Muscle layer of duodenum (tissue), 2 donors: ENCODE results near the gene ADAMTS17.

Experiments used
- H3K27ac ChIP-seq: one replicate; pipeline ENCODE4 v1.7.0; 2013; ENCODE audit warnings: mild to moderate bottlenecking, low read length
- H3K27me3 ChIP-seq: one replicate; pipeline ENCODE4 v1.7.0; 2013; ENCODE audit warnings: low read depth, mild to moderate bottlenecking, control low read depth, low read length
- H3K36me3 ChIP-seq, 2 donors: one replicate each; pipeline ENCODE4 v1.7.0; 2013; ENCODE audit warnings: low read length in 2 of 2, control low read depth in 1 of 2, mild to moderate bottlenecking in 1 of 2; ENCODE audit not compliant: insufficient read depth in 2 of 2, control insufficient read depth in 1 of 2
- H3K4me1 ChIP-seq, 2 donors: one replicate each; pipeline ENCODE4 v1.7.0; 2013; ENCODE audit warnings: low read length in 2 of 2, mild to moderate bottlenecking in 2 of 2, control low read depth in 1 of 2, moderate library complexity in 1 of 2; ENCODE audit not compliant: insufficient read depth in 2 of 2, control insufficient read depth in 1 of 2
- H3K4me3 ChIP-seq, 2 donors: one replicate each; pipeline ENCODE4 v1.7.0; 2013; ENCODE audit warnings: low read length in 2 of 2, low read depth in 1 of 2, mild to moderate bottlenecking in 1 of 2
- H3K9me3 ChIP-seq, 2 donors: one replicate each; pipeline ENCODE4 v1.7.0; 2013; ENCODE audit warnings: low read length in 2 of 2, control low read depth in 1 of 2, mild to moderate bottlenecking in 1 of 2; ENCODE audit not compliant: control insufficient read depth in 1 of 2
- donor health status: healthy.

Gene ADAMTS17

DNA sequence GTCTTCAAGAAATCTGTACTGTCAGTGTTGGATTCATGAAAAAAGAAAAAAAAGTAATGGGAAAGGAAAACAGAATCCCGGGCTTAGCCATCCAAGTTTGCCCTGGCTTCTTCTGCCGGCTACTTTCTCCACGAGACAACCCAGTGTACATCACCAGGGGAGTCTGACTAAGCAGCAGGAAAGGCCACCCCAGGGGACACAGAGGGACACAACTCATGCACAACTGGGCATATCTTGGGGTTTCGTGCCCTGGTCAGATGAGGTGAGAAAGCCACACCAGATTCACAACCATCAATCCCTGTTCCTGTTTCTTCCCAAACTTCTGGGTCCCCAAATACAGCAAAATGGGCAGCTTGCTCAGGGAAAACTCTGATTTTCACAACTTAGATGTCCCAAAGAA is 33.2 kb downstream of the ADAMTS17 start:
- no peaks in the 10 kb centered on the region for H3K27me3 ChIP-seq
- peak overlapping the region; percentile 41 for H3K27ac ChIP-seq
- H3K4me3 ChIP-seq: peak overlapping the region in 1 of 2 donors; percentile 13
- H3K36me3 ChIP-seq: no peaks in the 10 kb centered on the region
- peaks cover 0 to 33% of the 10 kb centered on the region in 2 donors for H3K4me1 ChIP-seq
- H3K9me3 ChIP-seq: peaks cover 0 to 8% of the 10 kb centered on the region in 2 donors

- Histone ChIP-seq H3K4me3 (peak overlapping the region in 1 of 2 donors; percentile 13), H3K27me3 (no peaks in the 10 kb centered on the region), H3K36me3 (no peaks in the 10 kb centered on the region), H3K4me1 (peaks cover 0 to 33% of the 10 kb centered on the region in 2 donors), H3K9me3 (peaks cover 0 to 8% of the 10 kb centered on the region in 2 donors), H3K27ac (peak overlapping the region; percentile 41)
These were observed 33.6 kb downstream of the ADAMTS17 start for GRCh38 chr15:100308213-100308600.

DNA sequence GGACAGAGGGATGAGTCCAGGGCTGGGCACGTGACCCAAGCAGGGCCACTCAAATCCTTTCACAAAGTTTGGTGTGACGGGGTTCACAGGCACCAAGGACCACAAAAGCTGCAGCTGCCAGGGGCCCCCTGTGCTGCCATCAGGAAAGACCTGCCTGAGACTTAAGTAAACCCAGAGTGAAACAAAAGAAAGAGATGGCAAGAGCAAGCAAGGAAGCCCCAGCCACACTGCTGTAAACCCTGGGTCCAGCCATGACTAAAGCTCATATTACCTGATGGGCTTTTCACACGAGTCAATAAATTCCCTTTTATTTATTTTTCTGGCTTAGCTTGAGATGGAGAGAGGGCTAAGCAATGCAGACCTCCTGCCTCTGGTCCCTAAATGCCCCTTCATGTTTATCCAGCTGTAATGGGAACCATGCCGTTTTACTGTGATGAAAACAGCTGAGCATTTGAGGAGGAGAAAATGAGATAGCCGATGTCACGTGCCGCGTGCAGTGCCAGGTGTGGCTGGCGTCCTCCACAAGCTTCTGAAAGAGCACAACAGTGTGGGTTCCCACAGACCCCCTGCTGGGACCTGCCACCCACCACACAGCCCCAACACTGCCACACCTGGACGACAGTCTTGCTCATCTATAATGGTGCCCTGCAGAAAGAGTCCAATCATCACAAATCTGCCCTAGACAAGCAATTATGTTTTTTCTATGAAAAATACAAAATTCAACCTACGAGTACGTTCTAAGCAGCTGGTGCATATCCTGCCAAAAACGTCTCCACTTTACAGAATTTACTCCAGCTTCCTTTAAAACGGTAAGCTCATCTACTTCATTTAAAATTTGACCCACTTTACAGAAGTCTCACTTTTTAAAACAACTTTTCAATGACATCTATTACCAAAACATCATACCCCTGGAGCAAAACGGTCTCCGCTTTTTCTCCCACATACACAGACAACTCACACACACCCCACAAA is 34.2 kb downstream of the ADAMTS17 start:
- Histone ChIP-seq H3K4me3 (no peak overlapping the region), H3K27ac (peak overlapping the region; percentile 41), H3K9me3 (peaks cover 0 to 7% of the 10 kb centered on the region in 2 donors), H3K27me3 (no peaks in the 10 kb centered on the region), H3K4me1 (peaks cover 0 to 33% of the 10 kb centered on the region in 2 donors), H3K36me3 (no peaks in the 10 kb centered on the region)

GRCh38 chr15:100306098-100306497 is 35.7 kb downstream of the ADAMTS17 start:
- Histone ChIP-seq H3K4me1 (peaks cover 0 to 25% of the 10 kb centered on the region in 2 donors), H3K27me3 (no peaks in the 10 kb centered on the region), H3K36me3 (no peaks in the 10 kb centered on the region)

DNA sequence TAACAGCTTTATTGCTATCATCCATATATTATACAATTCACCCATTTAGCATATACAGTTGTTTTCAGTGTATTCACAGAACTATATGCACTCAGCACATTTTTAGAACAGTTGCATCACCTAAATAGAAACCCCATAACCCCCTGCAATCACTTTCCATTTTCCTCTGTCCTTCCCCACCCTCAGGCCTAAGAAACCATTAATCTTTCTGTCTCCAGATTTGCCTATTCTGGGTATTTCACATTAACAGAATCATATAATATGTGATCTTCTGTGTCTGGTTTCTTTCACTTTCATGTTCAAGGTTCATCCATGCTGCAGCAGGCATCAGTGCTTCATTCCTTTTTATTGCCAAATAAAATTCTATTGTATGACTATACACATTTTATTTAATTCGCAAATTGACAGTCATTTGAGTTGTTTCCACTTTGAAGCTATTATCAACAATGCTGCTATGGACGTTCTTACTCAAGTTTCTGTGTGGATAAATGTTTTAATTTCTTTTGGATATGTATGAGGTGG is 39.8 kb downstream of the ADAMTS17 start:
- no peak overlapping the region for H3K27ac ChIP-seq

More at GRCh38 chr15:100306098-100306497, 35.7 kb downstream of the ADAMTS17 start:
- Histone ChIP-seq H3K9me3 (no peaks in the 10 kb centered on the region), H3K4me3 (no peak overlapping the region), H3K27ac (no peak overlapping the region)

GRCh38 chr15:100298257-100298656 is 43.5 kb downstream of the ADAMTS17 start:
- Histone ChIP-seq H3K4me1 (no peaks in the 10 kb centered on the region), H3K4me3 (no peak overlapping the region), H3K9me3 (peaks cover 4 to 17% of the 10 kb centered on the region in 2 donors), H3K36me3 (peaks cover 0 to 5% of the 10 kb centered on the region in 2 donors), H3K27me3 (no peaks in the 10 kb centered on the region), H3K27ac (no peak overlapping the region)

More for the DNA sequence above, 39.8 kb downstream of the ADAMTS17 start:
- no peaks in the 10 kb centered on the region for H3K27me3 ChIP-seq
- no peaks in the 10 kb centered on the region for H3K36me3 ChIP-seq
- H3K4me3 ChIP-seq: no peak overlapping the region
- no peaks in the 10 kb centered on the region for H3K4me1 ChIP-seq
- H3K9me3 ChIP-seq: peaks cover 4 to 13% of the 10 kb centered on the region in 2 donors

- H3K9me3 ChIP-seq: peaks cover 4 to 17% of the 10 kb centered on the region in 2 donors
- H3K27me3 ChIP-seq: no peaks in the 10 kb centered on the region
- peaks cover 0 to 5% of the 10 kb centered on the region in 2 donors for H3K36me3 ChIP-seq
- H3K4me3 ChIP-seq: no peak overlapping the region
- no peaks in the 10 kb centered on the region for H3K4me1 ChIP-seq
- H3K27ac ChIP-seq: no peak overlapping the region
These were observed 44.0 kb downstream of the ADAMTS17 start for GRCh38 chr15:100297812-100298211.

DNA sequence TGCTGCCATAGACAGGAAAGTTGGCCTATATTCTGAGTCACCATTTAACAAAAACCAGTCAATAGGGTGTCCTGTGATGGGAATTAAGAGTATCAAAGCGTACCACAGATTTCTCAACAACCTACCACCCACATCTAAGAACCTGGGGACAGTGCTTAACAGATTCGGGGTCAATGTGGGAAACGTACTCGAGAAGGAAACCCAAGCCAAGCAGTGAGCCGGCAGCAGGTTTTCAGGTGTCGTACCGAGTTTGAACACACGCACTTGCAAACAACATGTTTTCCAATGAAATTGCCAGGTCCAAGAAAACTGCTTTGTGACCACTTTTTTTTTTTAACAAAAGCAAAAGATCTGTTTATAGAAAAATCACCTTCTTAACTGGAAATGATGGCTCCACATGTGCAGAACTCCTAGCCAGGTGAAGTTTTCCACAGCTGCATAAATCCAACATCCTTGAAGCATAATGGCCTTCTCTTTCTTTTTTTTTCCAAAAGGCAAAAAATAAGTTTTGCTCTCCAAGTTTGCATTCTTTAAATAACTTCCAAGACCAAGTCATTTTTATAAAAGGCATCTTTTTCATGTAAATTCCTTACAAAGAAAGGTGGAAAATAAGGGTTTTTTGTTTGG is 45.7 kb downstream of the ADAMTS17 start:
- H3K27ac ChIP-seq: no peak overlapping the region
- H3K4me1 ChIP-seq: no peaks in the 10 kb centered on the region
- H3K9me3 ChIP-seq: peaks cover 4 to 17% of the 10 kb centered on the region in 2 donors
- H3K4me3 ChIP-seq: no peak overlapping the region
- H3K36me3 ChIP-seq: peaks cover 0 to 5% of the 10 kb centered on the region in 2 donors
- H3K27me3 ChIP-seq: no peaks in the 10 kb centered on the region

DNA sequence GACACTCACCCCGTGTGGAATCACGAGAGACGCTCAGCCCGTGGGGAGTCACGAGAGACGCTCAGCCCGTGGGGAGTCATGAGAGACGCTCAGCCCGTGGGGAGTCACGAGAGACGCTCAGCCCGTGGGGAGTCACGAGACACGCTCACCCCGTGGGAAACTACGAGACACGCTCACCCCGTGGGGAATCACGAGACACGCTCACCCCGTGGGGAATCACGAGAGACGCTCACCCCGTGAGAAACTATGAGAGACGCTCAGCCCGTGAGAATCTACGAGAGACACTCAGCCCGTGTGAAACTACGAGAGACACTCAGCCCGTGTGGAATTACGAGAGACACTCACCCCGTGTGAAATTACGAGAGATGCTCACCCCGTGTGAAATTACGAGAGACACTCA is 49.8 kb downstream of the ADAMTS17 start:
- H3K27ac ChIP-seq: no peak overlapping the region
- H3K9me3 ChIP-seq: peaks cover 0 to 4% of the 10 kb centered on the region in 2 donors
- no peaks in the 10 kb centered on the region for H3K4me1 ChIP-seq
- H3K4me3 ChIP-seq: no peak overlapping the region
- peaks cover 0 to 5% of the 10 kb centered on the region in 2 donors for H3K36me3 ChIP-seq
- no peaks in the 10 kb centered on the region for H3K27me3 ChIP-seq

DNA sequence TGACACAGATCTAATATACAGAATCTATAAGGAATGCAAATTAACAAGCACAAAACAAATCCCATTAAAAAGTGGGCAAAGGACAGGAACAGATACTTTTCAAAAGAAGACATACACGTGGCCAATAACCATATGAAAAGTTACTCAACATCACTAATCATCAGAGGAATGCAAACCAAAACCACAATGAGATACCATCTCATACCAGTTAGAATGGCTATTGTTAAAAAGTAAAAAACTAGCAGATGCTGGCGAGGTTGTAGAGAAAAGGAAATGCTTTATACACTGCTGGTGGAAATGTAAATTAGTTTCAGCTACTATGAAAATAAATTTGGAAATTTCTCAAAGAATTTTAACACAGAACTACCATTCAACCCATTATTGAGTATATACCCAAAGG is 50.7 kb downstream of the ADAMTS17 start:
- Histone ChIP-seq H3K36me3 (peaks cover 0 to 5% of the 10 kb centered on the region in 2 donors), H3K9me3 (peaks cover 0 to 4% of the 10 kb centered on the region in 2 donors), H3K4me3 (no peak overlapping the region), H3K4me1 (no peaks in the 10 kb centered on the region), H3K27me3 (no peaks in the 10 kb centered on the region), H3K27ac (no peak overlapping the region)

DNA sequence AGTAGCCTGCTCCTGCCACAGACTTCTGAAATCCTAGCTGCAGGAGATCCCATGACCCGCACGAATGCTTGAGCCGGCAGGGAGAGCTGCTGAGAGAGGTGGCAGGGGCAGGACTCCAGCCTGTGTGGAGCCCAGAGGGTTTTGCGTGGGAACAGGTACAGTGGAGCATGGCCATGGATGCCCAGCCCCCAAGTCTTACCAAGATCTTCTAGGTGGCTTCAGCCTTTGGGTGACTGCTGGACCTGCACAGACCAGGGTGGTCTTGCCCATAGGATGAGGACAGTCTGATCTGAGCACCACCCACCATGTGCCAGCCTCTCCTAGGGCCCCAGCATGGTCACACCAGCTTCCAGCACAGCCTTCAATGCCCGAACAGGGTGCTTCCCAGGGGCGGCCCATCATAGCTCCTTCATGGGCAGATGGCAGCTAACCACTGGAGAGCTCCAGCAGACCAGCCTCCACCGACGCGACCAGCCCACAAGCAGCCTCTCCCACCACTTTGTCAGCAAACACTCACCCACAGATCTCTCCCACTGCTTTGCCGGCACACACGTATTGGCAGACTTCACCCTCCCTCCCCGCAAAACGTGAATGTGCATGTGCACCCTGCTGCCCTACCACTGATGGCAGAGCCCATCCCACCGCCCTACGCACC is 56.0 kb downstream of the ADAMTS17 start:
- Histone ChIP-seq H3K27ac (no peak overlapping the region), H3K9me3 (no peaks in the 10 kb centered on the region), H3K4me3 (no peak overlapping the region), H3K4me1 (peaks cover 0 to 6% of the 10 kb centered on the region in 2 donors), H3K27me3 (no peaks in the 10 kb centered on the region), H3K36me3 (no peaks in the 10 kb centered on the region)
